OCI-LY7 (cell line): ENCODE measurements around the gene MYO1F.

Experiments used
- CTCF ChIP-seq: fragments of 200-600 bp; sonication (generic); conservative IDR thresholded peaks from 2 replicates; pipeline ENCODE4 v1.5.1; 2014; ENCODE audit warnings: mild to moderate bottlenecking, antibody characterized with exemption, low read length, moderate library complexity, mixed read lengths
- EZH2phosphoT487 ChIP-seq: fragments of 200-600 bp; sonication (generic); IDR thresholded peaks from 2 replicates; pipeline ENCODE4 v1.6.1; 2018; ENCODE audit warnings: low read depth, borderline replicate concordance, mild to moderate bottlenecking, mixed run types, antibody characterized with exemption, low read length, moderate library complexity, mixed read lengths

- no peak for TF ChIP-seq CTCF
- TF ChIP-seq EZH2phosphoT487 = no peak
These were observed 12.0 kb upstream of the MYO1F start for GRCh38 chr19:8589177-8589714.
